OCI-LY1 (cell line): ENCODE measurements around the gene TECR.

Experiments used
- CTCF ChIP-seq: fragments of 200-600 bp; sonication (generic), shearing (Covaris generic); IDR thresholded peaks from 2 replicates; pipeline ENCODE4 v1.5.1; 2017; ENCODE audit warnings: mild to moderate bottlenecking, antibody characterized with exemption, low read length, moderate library complexity, mixed read lengths
- EZH2 ChIP-seq: fragments of 200-600 bp; sonication (generic), shearing (Covaris generic); IDR thresholded peaks from 2 replicates; pipeline ENCODE4 v1.8.0; 2017; ENCODE audit warnings: borderline replicate concordance, mixed run types, mild to moderate bottlenecking, antibody characterized with exemption, low read length, moderate library complexity, mixed read lengths

DNA sequence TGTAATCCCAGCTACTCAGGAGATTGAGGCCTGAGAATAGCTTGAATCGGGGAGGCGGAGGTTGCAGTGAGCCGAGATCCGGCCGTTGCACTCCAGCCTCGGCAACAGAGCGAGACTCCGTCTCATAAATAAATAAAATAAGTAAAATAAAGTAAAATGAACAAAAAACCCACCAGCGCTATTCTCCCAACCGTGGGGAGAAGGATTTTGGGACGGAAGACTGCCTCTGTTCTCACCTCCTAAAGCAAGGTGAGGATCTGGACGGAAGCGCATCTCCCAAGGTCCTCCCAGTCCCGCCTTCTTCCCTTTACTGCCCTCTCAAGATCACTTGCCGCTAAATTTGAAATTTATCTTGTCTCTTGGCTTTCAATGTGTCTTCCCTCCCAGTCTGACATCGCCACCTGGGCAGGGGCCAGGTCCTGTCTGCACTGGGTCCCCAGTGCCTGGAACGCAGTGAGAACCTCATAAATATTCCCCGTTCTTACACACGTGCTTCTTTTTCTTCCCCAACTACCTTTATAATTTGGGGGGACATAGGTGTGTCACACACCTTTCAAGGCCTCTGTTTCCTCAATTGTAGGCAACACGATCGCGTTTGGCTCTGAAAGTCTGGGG is 10.0 kb upstream of the TECR start:
- TF ChIP-seq CTCF (no peak), EZH2 (no peak)
